ENCODE results near the gene CDT1. TPM values are rescaled to one million over a fixed set of nuclear protein-coding genes. Genes with fewer than 3 reads are reported as not detected.

Gene CDT1
- polyA plus RNA-seq, 1 of the 3 experiments (the other 2 are of a cell fraction): 6.1 TPM

DNA sequence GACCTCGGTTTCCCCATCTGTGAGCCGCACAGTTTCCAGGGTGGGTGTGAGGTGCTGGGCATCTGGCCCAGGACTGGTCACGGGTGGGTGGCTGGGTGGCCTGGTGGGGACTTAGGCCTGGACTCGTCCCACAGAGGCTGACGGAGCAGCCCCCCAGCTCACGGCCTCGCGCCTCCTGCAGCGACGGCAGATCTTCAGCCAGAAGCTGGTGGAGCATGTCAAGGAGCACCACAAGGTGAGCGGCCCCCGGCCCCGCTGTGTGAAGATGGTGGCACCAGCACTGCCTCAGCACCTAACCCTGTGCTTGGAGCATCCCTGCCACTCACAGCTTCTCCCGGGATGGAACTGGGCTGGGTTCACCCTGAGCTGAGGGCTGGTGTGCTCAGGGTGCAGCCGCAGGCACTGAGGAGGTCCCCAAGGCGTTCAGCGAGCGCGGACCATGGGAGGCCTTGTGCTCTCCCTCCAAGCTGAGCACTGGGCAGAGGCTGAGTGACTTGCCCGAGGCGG lies 2.4 kb downstream of the CDT1 start:
- ChIA-PET CTCF (interaction anchor here (1.8 to 2.0 kb wide), 2 partner anchors 10 to 361 kb away, joined by 4 to 12 read pairs; no protein-coding TSS in a partner anchor), POLR2A (no interaction called here)
- H3K27me3 ChIP-seq (ENCODE audit: insufficient read depth): no peaks in the 10 kb centered on the region
- no peak overlapping the region for H2AFZ ChIP-seq (ENCODE audit: low read depth)
- TF ChIP-seq GATA2 (CRISPR knock-in tag; IDR thresholded peaks at IDR 0.05) (no peak), RFX5 (IDR thresholded peaks at IDR 0.05; ENCODE audit: low read length) (no peak), RAD21 (IDR thresholded peaks at IDR 0.05; ENCODE audit: low read length) (no peak), FOXJ3 (CRISPR knock-in tag; IDR thresholded peaks at IDR 0.05) (no peak), FOXM1 (IDR thresholded peaks at IDR 0.05; ENCODE audit: low read depth) (no peak), TCF12 (IDR thresholded peaks at IDR 0.05) (no peak), FOSL2 (IDR thresholded peaks at IDR 0.05; ENCODE audit: borderline replicate concordance, low read depth) (no peak), JUND (IDR thresholded peaks at IDR 0.05) (no peak), ELF1 (IDR thresholded peaks at IDR 0.05) (no peak), TEAD4 (IDR thresholded peaks at IDR 0.05; ENCODE audit: borderline replicate concordance, insufficient read depth) (no peak), MXI1 (IDR thresholded peaks at IDR 0.05; ENCODE audit: low read depth, low read length) (no peak), RCOR1 (IDR thresholded peaks at IDR 0.05; ENCODE audit: low read length) (no peak), CHD2 (IDR thresholded peaks at IDR 0.05; ENCODE audit: low read length, partially characterized antibody) (no peak), RXRA (IDR thresholded peaks at IDR 0.05; ENCODE audit: borderline replicate concordance, low read depth) (no peak), GABPA (IDR thresholded peaks at IDR 0.05; ENCODE audit: low read depth) (no peak)
- TF ChIP-seq, protein P1, sequence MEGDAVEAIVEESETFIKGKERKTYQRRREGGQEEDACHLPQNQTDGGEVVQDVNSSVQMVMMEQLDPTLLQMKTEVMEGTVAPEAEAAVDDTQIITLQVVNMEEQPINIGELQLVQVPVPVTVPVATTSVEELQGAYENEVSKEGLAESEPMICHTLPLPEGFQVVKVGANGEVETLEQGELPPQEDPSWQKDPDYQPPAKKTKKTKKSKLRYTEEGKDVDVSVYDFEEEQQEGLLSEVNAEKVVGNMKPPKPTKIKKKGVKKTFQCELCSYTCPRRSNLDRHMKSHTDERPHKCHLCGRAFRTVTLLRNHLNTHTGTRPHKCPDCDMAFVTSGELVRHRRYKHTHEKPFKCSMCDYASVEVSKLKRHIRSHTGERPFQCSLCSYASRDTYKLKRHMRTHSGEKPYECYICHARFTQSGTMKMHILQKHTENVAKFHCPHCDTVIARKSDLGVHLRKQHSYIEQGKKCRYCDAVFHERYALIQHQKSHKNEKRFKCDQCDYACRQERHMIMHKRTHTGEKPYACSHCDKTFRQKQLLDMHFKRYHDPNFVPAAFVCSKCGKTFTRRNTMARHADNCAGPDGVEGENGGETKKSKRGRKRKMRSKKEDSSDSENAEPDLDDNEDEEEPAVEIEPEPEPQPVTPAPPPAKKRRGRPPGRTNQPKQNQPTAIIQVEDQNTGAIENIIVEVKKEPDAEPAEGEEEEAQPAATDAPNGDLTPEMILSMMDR (IDR thresholded peaks at IDR 0.05): no peak
- TF ChIP-seq, protein P2, sequence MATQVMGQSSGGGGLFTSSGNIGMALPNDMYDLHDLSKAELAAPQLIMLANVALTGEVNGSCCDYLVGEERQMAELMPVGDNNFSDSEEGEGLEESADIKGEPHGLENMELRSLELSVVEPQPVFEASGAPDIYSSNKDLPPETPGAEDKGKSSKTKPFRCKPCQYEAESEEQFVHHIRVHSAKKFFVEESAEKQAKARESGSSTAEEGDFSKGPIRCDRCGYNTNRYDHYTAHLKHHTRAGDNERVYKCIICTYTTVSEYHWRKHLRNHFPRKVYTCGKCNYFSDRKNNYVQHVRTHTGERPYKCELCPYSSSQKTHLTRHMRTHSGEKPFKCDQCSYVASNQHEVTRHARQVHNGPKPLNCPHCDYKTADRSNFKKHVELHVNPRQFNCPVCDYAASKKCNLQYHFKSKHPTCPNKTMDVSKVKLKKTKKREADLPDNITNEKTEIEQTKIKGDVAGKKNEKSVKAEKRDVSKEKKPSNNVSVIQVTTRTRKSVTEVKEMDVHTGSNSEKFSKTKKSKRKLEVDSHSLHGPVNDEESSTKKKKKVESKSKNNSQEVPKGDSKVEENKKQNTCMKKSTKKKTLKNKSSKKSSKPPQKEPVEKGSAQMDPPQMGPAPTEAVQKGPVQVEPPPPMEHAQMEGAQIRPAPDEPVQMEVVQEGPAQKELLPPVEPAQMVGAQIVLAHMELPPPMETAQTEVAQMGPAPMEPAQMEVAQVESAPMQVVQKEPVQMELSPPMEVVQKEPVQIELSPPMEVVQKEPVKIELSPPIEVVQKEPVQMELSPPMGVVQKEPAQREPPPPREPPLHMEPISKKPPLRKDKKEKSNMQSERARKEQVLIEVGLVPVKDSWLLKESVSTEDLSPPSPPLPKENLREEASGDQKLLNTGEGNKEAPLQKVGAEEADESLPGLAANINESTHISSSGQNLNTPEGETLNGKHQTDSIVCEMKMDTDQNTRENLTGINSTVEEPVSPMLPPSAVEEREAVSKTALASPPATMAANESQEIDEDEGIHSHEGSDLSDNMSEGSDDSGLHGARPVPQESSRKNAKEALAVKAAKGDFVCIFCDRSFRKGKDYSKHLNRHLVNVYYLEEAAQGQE (IDR thresholded peaks at IDR 0.05; ENCODE audit: low read depth, low read length): no peak
- TF ChIP-seq, protein P3, sequence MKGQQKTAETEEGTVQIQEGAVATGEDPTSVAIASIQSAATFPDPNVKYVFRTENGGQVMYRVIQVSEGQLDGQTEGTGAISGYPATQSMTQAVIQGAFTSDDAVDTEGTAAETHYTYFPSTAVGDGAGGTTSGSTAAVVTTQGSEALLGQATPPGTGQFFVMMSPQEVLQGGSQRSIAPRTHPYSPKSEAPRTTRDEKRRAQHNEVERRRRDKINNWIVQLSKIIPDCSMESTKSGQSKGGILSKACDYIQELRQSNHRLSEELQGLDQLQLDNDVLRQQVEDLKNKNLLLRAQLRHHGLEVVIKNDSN (IDR thresholded peaks at IDR 0.05; ENCODE audit: borderline replicate concordance, low read depth): no peak
- no peak overlapping the region for H3K4me2 ChIP-seq
- WGBS (ENCODE audit: low lambda C conversion rate): 98% methylated on average over 18 of the region's 21 CpGs
- H3K4me1 ChIP-seq (ENCODE audit: control insufficient read depth in 1 of 2, insufficient read depth in 2 of 2, low read depth in 1 of 2, low read length in 1 of 2): peaks cover 10 to 31% of the 10 kb centered on the region in 2 experiments; a peak in 2 of 4 replicates
- peaks cover 23% of the 10 kb centered on the region for H4K20me1 ChIP-seq (ENCODE audit: insufficient read depth)
- H3K27ac ChIP-seq (ENCODE audit: low read depth in 2 of 2, low read length in 1 of 2): no peak overlapping the region
- no peak overlapping the region for H3K4me3 ChIP-seq (ENCODE audit: low read depth in 2 of 2, low read length in 1 of 2)
- peaks cover 33% of the 10 kb centered on the region for H3K79me2 ChIP-seq (ENCODE audit: insufficient read depth)
- H3K36me3 ChIP-seq (replicated peaks in 1 of 2; ENCODE audit: control insufficient read depth in 1 of 2, insufficient read depth in 2 of 2, low read length in 1 of 2): peaks cover 0 to 32% of the 10 kb centered on the region in 2 experiments
- H3K9me3 ChIP-seq: no peaks in the 10 kb centered on the region
- DNase-seq: no peak
- no peaks in the 10 kb centered on the region for H3K9me2 ChIP-seq
- peaks cover 18% of the 10 kb centered on the region for H3F3A ChIP-seq (replicated peaks; ENCODE audit: insufficient read depth)
- no peak overlapping the region for H3K9ac ChIP-seq

Measured in SK-N-SH (cell line).